H9 (cell line): Measurements from ENCODE around the gene OR1L6. TPM values are rescaled to one million over a fixed set of nuclear protein-coding genes. Genes with fewer than 3 reads are reported as not detected.

ENCODE experiments used
- DNase-seq: peaks from one replicate; pipeline ENCODE4 v3.0.0-alpha.2; 2017
- H2AFZ ChIP-seq: one replicate; pipeline ENCODE4 v1.6.1; 2013; ENCODE audit warnings: mild to moderate bottlenecking, low read length, control low read depth, moderate library complexity
- H2AK5ac ChIP-seq: 2 replicates; pipeline ENCODE4 v1.6.1; 2013; ENCODE audit warnings: low read length, control low read depth, mixed read lengths; ENCODE audit not compliant: insufficient read length
- H2BK120ac ChIP-seq: one replicate; pipeline ENCODE4 v1.6.1; 2013; ENCODE audit warnings: low read depth, mild to moderate bottlenecking, low read length, control low read depth, inconsistent platforms; ENCODE audit not compliant: poor library complexity, severe bottlenecking
- H2BK12ac ChIP-seq: 2 replicates; pipeline ENCODE4 v1.6.1; 2013; ENCODE audit warnings: low read length, control low read depth, mixed read lengths, low read depth; ENCODE audit not compliant: insufficient read length
- H2BK15ac ChIP-seq: 2 replicates; pipeline ENCODE4 v1.6.1; 2013; ENCODE audit warnings: low read depth, low read length, control low read depth
- H2BK20ac ChIP-seq: one replicate; pipeline ENCODE4 v1.6.1; 2013; ENCODE audit warnings: low read depth, mild to moderate bottlenecking, low read length, control low read depth, inconsistent platforms; ENCODE audit not compliant: poor library complexity, severe bottlenecking
- H2BK5ac ChIP-seq: 2 replicates; pipeline ENCODE4 v1.6.1; 2013; ENCODE audit warnings: low read length, control low read depth, mixed read lengths; ENCODE audit not compliant: insufficient read length
- H3K14ac ChIP-seq: 2 replicates; pipeline ENCODE4 v1.6.1; 2013; ENCODE audit warnings: low read length, control low read depth; ENCODE audit not compliant: insufficient read depth
- H3K18ac ChIP-seq: 2 replicates; pipeline ENCODE4 v1.6.1; 2013; ENCODE audit warnings: low read depth, mild to moderate bottlenecking, mixed read lengths, low read length, control low read depth; ENCODE audit not compliant: insufficient read length
- H3K23ac ChIP-seq: 2 replicates; pipeline ENCODE4 v1.6.1; 2013; ENCODE audit warnings: low read length, control low read depth, mixed read lengths, low read depth; ENCODE audit not compliant: insufficient read length
- H3K23me2 ChIP-seq: 2 replicates; pipeline ENCODE4 v1.6.1; 2013; ENCODE audit warnings: low read depth, mild to moderate bottlenecking, mixed read lengths, low read length, control low read depth; ENCODE audit not compliant: insufficient read length, poor library complexity, severe bottlenecking
- H3K27ac ChIP-seq: 2 replicates; pipeline ENCODE4 v1.5.1; 2013; ENCODE audit warnings: low read length, control low read depth, mixed read lengths, low read depth; ENCODE audit not compliant: insufficient read length
- H3K27me3 ChIP-seq: 2 replicates; pipeline ENCODE4 v1.6.1; 2013; ENCODE audit warnings: low read length, control low read depth, inconsistent platforms; ENCODE audit not compliant: insufficient read depth
- H3K4ac ChIP-seq: 2 replicates; pipeline ENCODE4 v1.6.1; 2013; ENCODE audit warnings: low read depth, mild to moderate bottlenecking, control low read depth, inconsistent platforms, low read length, moderate library complexity
- H3K4me1 ChIP-seq: 2 replicates; pipeline ENCODE4 v1.6.1; 2013; ENCODE audit warnings: low read length, control low read depth, inconsistent platforms; ENCODE audit not compliant: insufficient read depth
- H3K4me2 ChIP-seq: 2 replicates; pipeline ENCODE4 v1.6.1; 2013; ENCODE audit warnings: low read length, control low read depth, mixed read lengths; ENCODE audit not compliant: insufficient read length, insufficient read depth
- H3K56ac ChIP-seq: 2 replicates; pipeline ENCODE4 v1.6.1; 2013; ENCODE audit warnings: low read depth, mild to moderate bottlenecking, mixed read lengths, low read length, control low read depth; ENCODE audit not compliant: insufficient read length
- H3K79me1 ChIP-seq: 2 replicates; pipeline ENCODE4 v1.6.1; 2013; ENCODE audit warnings: low read depth, mild to moderate bottlenecking, moderate library complexity, low read length, control low read depth, inconsistent platforms; ENCODE audit not compliant: insufficient read depth, poor library complexity, severe bottlenecking
- H3K79me2 ChIP-seq: 2 replicates; pipeline ENCODE4 v1.6.1; 2013; ENCODE audit warnings: low read length, control low read depth, inconsistent platforms; ENCODE audit not compliant: insufficient read depth
- H3K9ac ChIP-seq: 2 replicates; pipeline ENCODE4 v1.6.1; 2013; ENCODE audit warnings: low read length, control low read depth, mixed read lengths; ENCODE audit not compliant: insufficient read length; ENCODE audit errors: extremely low read depth
- H3K9me3 ChIP-seq: one replicate; pipeline ENCODE4 v1.6.1; 2013; ENCODE audit warnings: low read depth, low read length, inconsistent platforms; ENCODE audit not compliant: control insufficient read depth
- H3T11ph ChIP-seq: one replicate; pipeline ENCODE4 v1.6.1; 2013; ENCODE audit warnings: mild to moderate bottlenecking, low read length, control low read depth, inconsistent platforms
- H4K20me1 ChIP-seq: one replicate; pipeline ENCODE4 v1.6.1; 2013; ENCODE audit not compliant: control insufficient read depth, insufficient read length, insufficient read depth
- H4K5ac ChIP-seq: 2 replicates; pipeline ENCODE4 v1.6.1; 2013; ENCODE audit warnings: low read depth, mild to moderate bottlenecking, mixed read lengths, low read length, control low read depth; ENCODE audit not compliant: insufficient read length
- H4K8ac ChIP-seq: replicated peaks from 2 replicates; pipeline ENCODE4 v1.6.1; 2013; ENCODE audit warnings: low read length, control low read depth, mixed read lengths, low read depth; ENCODE audit not compliant: insufficient read length
- H4K91ac ChIP-seq: 2 replicates; pipeline ENCODE4 v1.6.1; 2013; ENCODE audit warnings: low read depth, mild to moderate bottlenecking, moderate library complexity, mixed read lengths, low read length, control low read depth; ENCODE audit not compliant: insufficient read length
- H3K27ac Mint-ChIP-seq, 3 experiments: 2 replicates in 2 of 3; 3 replicates in 1 of 3; pipeline ENCODE4 v1.8.0; 2020 to 2021; ENCODE audit warnings: mixed read lengths in 3 of 3, mild to moderate bottlenecking in 1 of 3, moderate library complexity in 1 of 3
- H3K27me3 Mint-ChIP-seq: 2 replicates; pipeline ENCODE4 v1.8.0; 2021; ENCODE audit warnings: low read depth, mild to moderate bottlenecking, moderate library complexity, mixed read lengths
- H3K36me3 Mint-ChIP-seq, 3 experiments: 2 replicates in 2 of 3; 3 replicates in 1 of 3; pipeline ENCODE4 v1.8.0; 2020 to 2021; ENCODE audit warnings: low read depth in 3 of 3, mixed read lengths in 3 of 3; ENCODE audit not compliant: insufficient read depth in 1 of 3
- H3K4me1 Mint-ChIP-seq, 2 experiments: 2 replicates each; pipeline ENCODE4 v1.8.0; 2020; ENCODE audit warnings: mixed read lengths in 2 of 2
- H3K4me3 Mint-ChIP-seq, 2 experiments: 2 replicates in 1 of 2; 3 replicates in 1 of 2; pipeline ENCODE4 v1.8.0; 2020 to 2021; ENCODE audit warnings: mild to moderate bottlenecking in 2 of 2, mixed read lengths in 2 of 2, moderate library complexity in 1 of 2
- H3K9me3 Mint-ChIP-seq, 2 experiments: 2 replicates in 1 of 2; 3 replicates in 1 of 2; pipeline ENCODE4 v1.8.0; 2020; ENCODE audit warnings: mild to moderate bottlenecking in 2 of 2, mixed read lengths in 2 of 2, moderate library complexity in 1 of 2
- CTCF ChIP-seq: fragments of 200-600 bp; sonication (generic); conservative IDR thresholded peaks from 3 replicates; pipeline ENCODE4 v1.8.0; 2021; ENCODE audit warnings: antibody characterized with exemption, mild to moderate bottlenecking
- WGBS: extraction: QIAGEN DNeasy Blood & Tissue Kit; methylation state at CpG from one replicate; pipeline ENCODE4 v1.1.7; 2013; ENCODE audit warnings: missing lambda C conversion rate, low lambda C conversion rate, mixed read lengths; ENCODE audit not compliant: insufficient read length; ENCODE audit errors: extremely low coverage; 5-methylcytosine and 5-hydroxymethylcytosine counted together
- total RNA-seq: library from RNA; stranded (reverse); gene quantifications from 2 replicates; pipeline ENCODE4 v1.2.1, GENCODE V29; 2021

The OR1L6 gene
- total RNA-seq, 1 experiment from 2014 or later: not detected

GRCh38 chr9:122767817-122768216 is 25.7 kb downstream of the OR1L6 start:
- Histone ChIP-seq H2AFZ (no peak overlapping the region), H3K79me1 (no peaks in the 10 kb centered on the region), H4K8ac (no peak overlapping the region), H4K91ac (no peak overlapping the region), H3K18ac (no peak overlapping the region), H3K27ac (no peak overlapping the region), H3K27me3 (no peaks in the 10 kb centered on the region), H2AK5ac (no peak overlapping the region), H3K14ac (no peak overlapping the region), H3K9ac (no peak overlapping the region), H3K4ac (no peak overlapping the region), H2BK12ac (no peak overlapping the region), H3K56ac (no peak overlapping the region), H4K5ac (no peak overlapping the region), H3K23me2 (no peaks in the 10 kb centered on the region), H3K4me2 (no peak overlapping the region), H2BK20ac (no peak overlapping the region), H3T11ph (no peak overlapping the region), H3K4me1 (no peaks in the 10 kb centered on the region), H3K79me2 (no peaks in the 10 kb centered on the region), H2BK5ac (no peak overlapping the region), H3K23ac (no peak overlapping the region), H2BK15ac (no peak overlapping the region), H2BK120ac (no peak overlapping the region), H4K20me1 (no peaks in the 10 kb centered on the region), H3K9me3 (peaks cover 13% of the 10 kb centered on the region)
- H3K27ac Mint-ChIP-seq: no peak overlapping the region
- no CpG with 5 or more reads among the region's 4 CpGs for WGBS
- peaks cover 0 to 11% (median 2%) of the 10 kb centered on the region in 3 experiments; a peak in 4 of 7 replicates for H3K36me3 Mint-ChIP-seq
- no peaks in the 10 kb centered on the region for H3K4me1 Mint-ChIP-seq
- no peak for DNase-seq
- peaks cover 64 to 70% of the 10 kb centered on the region in 2 experiments for H3K9me3 Mint-ChIP-seq
- TF ChIP-seq CTCF: no peak
- H3K4me3 Mint-ChIP-seq: no peak overlapping the region
- H3K27me3 Mint-ChIP-seq: peaks cover 1% of the 10 kb centered on the region
